GM21786 (cell line): Measurements from ENCODE around the gene GCNT1.
"Not testable (repeated sequence)": the region's sequence is repeated elsewhere in the genome, so short reads cannot be mapped to it uniquely, and the experiment has no call there.

Source experiments
- ATAC-seq: cut with Tn5 transposase; IDR thresholded peaks from one replicate; pipeline ENCODE4 v1.9.1; 2021; ENCODE audit not compliant: unreplicated experiment

GCNT1 gene

DNA sequence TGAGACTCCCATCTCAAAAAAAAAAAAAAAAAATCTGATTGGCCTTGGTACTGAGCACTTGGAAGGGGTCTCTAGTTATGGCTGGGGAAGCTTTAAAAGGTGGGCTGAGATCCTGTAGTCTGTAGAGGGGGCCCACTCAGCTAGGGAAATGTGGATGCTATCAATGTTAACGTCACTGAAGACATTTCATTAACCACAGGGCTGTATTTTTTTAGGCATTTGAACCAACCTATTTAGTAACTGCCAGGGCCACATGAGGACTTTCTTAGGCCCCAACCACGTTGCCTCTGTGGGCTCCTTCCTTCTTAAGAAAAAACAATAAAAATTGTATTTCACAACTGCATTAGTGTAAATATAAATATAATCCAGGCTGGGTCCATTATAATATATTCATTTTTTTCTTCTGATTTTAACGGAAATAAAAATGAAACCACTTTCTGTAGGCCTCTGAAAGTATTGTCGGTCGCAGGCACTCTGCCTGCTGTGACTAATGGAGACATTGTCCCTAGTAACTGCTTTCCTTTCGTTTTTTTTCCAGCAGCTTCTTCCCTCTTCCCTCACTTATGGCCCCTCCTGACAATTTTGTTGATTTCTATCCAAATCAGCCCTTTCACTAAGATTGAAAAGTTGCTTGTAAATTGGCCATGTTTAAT lies 71.6 kb downstream of the GCNT1 start:
- ATAC-seq: peak; percentile 76

DNA sequence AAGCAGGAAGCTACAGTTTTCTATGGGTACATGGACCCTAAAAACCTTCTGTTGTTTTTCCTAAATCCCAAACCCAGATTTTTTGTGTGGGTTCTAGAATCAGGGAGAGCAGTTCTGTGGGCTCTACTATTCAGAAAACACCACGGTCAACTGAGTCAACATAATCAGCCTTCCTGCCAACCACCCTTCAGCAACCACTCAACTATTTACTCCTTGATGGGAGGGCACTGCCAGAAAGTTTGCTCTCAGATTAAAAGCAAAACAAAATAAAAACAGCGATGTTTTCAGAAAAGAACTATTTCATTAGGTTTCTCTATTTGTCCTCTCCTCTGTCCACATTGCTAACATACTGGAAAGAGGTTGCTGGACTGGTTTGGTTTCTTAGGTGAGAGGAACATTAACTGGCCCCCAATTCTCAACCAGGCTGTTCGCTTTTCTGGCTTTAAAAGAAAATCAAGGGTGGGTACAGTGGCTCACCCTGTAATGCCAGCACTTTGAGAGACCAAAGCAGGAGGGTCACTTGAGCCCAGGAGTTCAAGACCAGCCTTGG lies 72.3 kb downstream of the GCNT1 start:
- no peak for ATAC-seq

GRCh38 chr9:76532877-76533276 lies 73.9 kb downstream of the GCNT1 start:
- not testable (repeated sequence) for ATAC-seq

DNA sequence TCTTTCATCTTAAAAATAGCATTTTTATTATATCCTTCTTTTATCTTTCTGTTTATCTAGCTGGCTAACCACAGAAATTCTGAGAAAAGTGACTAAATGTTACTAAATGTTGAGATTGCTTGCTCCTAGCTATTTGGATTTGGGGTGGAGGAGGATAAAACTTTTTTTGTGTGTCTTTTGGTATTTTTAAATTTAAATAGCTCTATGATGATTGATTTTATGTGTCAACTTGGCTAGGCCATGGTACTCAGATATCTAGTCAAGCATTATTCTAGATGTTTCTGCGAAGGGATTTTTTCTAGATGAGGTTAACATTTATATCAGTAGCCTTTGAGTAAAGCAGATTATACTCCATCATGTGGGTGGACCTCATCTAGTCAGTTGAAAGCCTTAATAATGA lies 75.0 kb downstream of the GCNT1 start:
- no peak for ATAC-seq

- no peak for ATAC-seq
These were observed 78.2 kb downstream of the GCNT1 start for GRCh38 chr9:76537150-76537646.

GRCh38 chr9:76539180-76539579 lies 80.2 kb downstream of the GCNT1 start:
- ATAC-seq: no peak

GRCh38 chr9:76542360-76542759 lies 83.4 kb downstream of the GCNT1 start:
- no peak for ATAC-seq

- ATAC-seq: no peak
These were observed 86.2 kb downstream of the GCNT1 start for GRCh38 chr9:76545191-76545590.

- ATAC-seq: no peak
These were observed 93.2 kb downstream of the GCNT1 start for GRCh38 chr9:76552181-76552580.

DNA sequence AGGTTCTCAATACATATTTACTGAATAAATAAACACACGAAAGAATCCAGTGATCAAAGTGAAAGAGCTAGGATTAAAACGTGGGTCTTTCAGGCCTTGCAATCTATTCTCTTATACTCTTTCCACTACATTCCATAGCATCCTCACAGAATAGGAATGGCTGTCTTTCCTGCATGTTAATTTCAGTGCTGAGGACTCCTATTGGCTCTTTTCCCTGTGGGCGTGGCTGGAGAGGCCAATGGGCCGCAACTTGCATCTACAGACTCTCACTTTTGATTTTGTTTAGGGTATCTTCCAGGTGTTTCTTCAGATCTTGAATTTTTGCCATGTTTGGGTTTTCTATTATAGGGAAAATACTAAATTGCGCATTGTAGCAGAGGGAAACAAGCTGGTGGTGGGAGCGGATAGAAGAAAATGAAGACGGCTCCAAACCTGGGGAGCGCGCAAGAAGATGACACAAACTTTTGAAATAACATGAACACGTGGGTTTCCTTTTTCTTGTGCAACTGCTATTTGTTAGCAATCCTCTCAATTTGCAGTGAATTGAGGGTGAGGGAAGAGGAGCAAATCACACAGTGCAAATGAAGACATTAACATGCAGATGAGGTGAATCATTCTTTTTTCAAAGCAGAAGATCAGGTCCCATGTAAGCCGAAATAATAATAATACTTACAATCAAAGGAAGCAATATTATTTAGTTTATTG lies 93.9 kb downstream of the GCNT1 start:
- ATAC-seq: no peak

DNA sequence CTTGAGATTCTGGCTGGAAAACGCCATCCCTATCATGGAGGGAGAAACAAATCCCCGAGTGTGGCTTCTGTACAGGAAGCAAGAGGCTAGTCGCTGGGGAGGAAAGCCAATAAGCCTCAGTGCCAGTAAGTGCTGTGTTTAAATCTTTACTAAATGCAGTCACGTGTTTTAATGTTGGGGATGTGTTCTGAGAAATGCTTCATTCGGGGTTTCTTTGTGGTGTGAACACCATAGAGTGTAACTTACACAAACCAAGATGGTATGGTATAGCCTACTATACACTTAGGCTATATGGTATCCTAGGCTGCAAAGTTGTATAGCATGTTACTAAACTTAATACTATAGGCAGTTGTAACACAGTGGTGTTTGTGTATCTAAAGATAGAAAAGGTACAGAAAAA lies 94.7 kb downstream of the GCNT1 start:
- no peak for ATAC-seq
